H9 (cell line): Measurements from ENCODE around the gene ROBO1. TPM values are rescaled to one million over a fixed set of nuclear protein-coding genes. Genes with fewer than 3 reads are reported as not detected.
A peak's percentile ranks its signal among the peaks of the same experiment; 100 is the strongest.

ENCODE experiments used
- DNase-seq: peaks from one replicate; pipeline ENCODE4 v3.0.0-alpha.2; 2017
- H2AFZ ChIP-seq: one replicate; pipeline ENCODE4 v1.6.1; 2013; ENCODE audit warnings: mild to moderate bottlenecking, low read length, control low read depth, moderate library complexity
- H2AK5ac ChIP-seq: 2 replicates; pipeline ENCODE4 v1.6.1; 2013; ENCODE audit warnings: low read length, control low read depth, mixed read lengths; ENCODE audit not compliant: insufficient read length
- H2BK120ac ChIP-seq: one replicate; pipeline ENCODE4 v1.6.1; 2013; ENCODE audit warnings: low read depth, mild to moderate bottlenecking, low read length, control low read depth, inconsistent platforms; ENCODE audit not compliant: poor library complexity, severe bottlenecking
- H2BK12ac ChIP-seq: 2 replicates; pipeline ENCODE4 v1.6.1; 2013; ENCODE audit warnings: low read length, control low read depth, mixed read lengths, low read depth; ENCODE audit not compliant: insufficient read length
- H2BK15ac ChIP-seq: 2 replicates; pipeline ENCODE4 v1.6.1; 2013; ENCODE audit warnings: low read depth, low read length, control low read depth
- H2BK20ac ChIP-seq: one replicate; pipeline ENCODE4 v1.6.1; 2013; ENCODE audit warnings: low read depth, mild to moderate bottlenecking, low read length, control low read depth, inconsistent platforms; ENCODE audit not compliant: poor library complexity, severe bottlenecking
- H2BK5ac ChIP-seq: 2 replicates; pipeline ENCODE4 v1.6.1; 2013; ENCODE audit warnings: low read length, control low read depth, mixed read lengths; ENCODE audit not compliant: insufficient read length
- H3K14ac ChIP-seq: 2 replicates; pipeline ENCODE4 v1.6.1; 2013; ENCODE audit warnings: low read length, control low read depth; ENCODE audit not compliant: insufficient read depth
- H3K18ac ChIP-seq: 2 replicates; pipeline ENCODE4 v1.6.1; 2013; ENCODE audit warnings: low read depth, mild to moderate bottlenecking, mixed read lengths, low read length, control low read depth; ENCODE audit not compliant: insufficient read length
- H3K23ac ChIP-seq: 2 replicates; pipeline ENCODE4 v1.6.1; 2013; ENCODE audit warnings: low read length, control low read depth, mixed read lengths, low read depth; ENCODE audit not compliant: insufficient read length
- H3K23me2 ChIP-seq: 2 replicates; pipeline ENCODE4 v1.6.1; 2013; ENCODE audit warnings: low read depth, mild to moderate bottlenecking, mixed read lengths, low read length, control low read depth; ENCODE audit not compliant: insufficient read length, poor library complexity, severe bottlenecking
- H3K27ac ChIP-seq: 2 replicates; pipeline ENCODE4 v1.5.1; 2013; ENCODE audit warnings: low read length, control low read depth, mixed read lengths, low read depth; ENCODE audit not compliant: insufficient read length
- H3K27me3 ChIP-seq: 2 replicates; pipeline ENCODE4 v1.6.1; 2013; ENCODE audit warnings: low read length, control low read depth, inconsistent platforms; ENCODE audit not compliant: insufficient read depth
- H3K4ac ChIP-seq: 2 replicates; pipeline ENCODE4 v1.6.1; 2013; ENCODE audit warnings: low read depth, mild to moderate bottlenecking, control low read depth, inconsistent platforms, low read length, moderate library complexity
- H3K4me1 ChIP-seq: 2 replicates; pipeline ENCODE4 v1.6.1; 2013; ENCODE audit warnings: low read length, control low read depth, inconsistent platforms; ENCODE audit not compliant: insufficient read depth
- H3K4me2 ChIP-seq: 2 replicates; pipeline ENCODE4 v1.6.1; 2013; ENCODE audit warnings: low read length, control low read depth, mixed read lengths; ENCODE audit not compliant: insufficient read length, insufficient read depth
- H3K56ac ChIP-seq: 2 replicates; pipeline ENCODE4 v1.6.1; 2013; ENCODE audit warnings: low read depth, mild to moderate bottlenecking, mixed read lengths, low read length, control low read depth; ENCODE audit not compliant: insufficient read length
- H3K79me1 ChIP-seq: 2 replicates; pipeline ENCODE4 v1.6.1; 2013; ENCODE audit warnings: low read depth, mild to moderate bottlenecking, moderate library complexity, low read length, control low read depth, inconsistent platforms; ENCODE audit not compliant: insufficient read depth, poor library complexity, severe bottlenecking
- H3K79me2 ChIP-seq: 2 replicates; pipeline ENCODE4 v1.6.1; 2013; ENCODE audit warnings: low read length, control low read depth, inconsistent platforms; ENCODE audit not compliant: insufficient read depth
- H3K9ac ChIP-seq: 2 replicates; pipeline ENCODE4 v1.6.1; 2013; ENCODE audit warnings: low read length, control low read depth, mixed read lengths; ENCODE audit not compliant: insufficient read length; ENCODE audit errors: extremely low read depth
- H3K9me3 ChIP-seq: one replicate; pipeline ENCODE4 v1.6.1; 2013; ENCODE audit warnings: low read depth, low read length, inconsistent platforms; ENCODE audit not compliant: control insufficient read depth
- H3T11ph ChIP-seq: one replicate; pipeline ENCODE4 v1.6.1; 2013; ENCODE audit warnings: mild to moderate bottlenecking, low read length, control low read depth, inconsistent platforms
- H4K20me1 ChIP-seq: one replicate; pipeline ENCODE4 v1.6.1; 2013; ENCODE audit not compliant: control insufficient read depth, insufficient read length, insufficient read depth
- H4K5ac ChIP-seq: 2 replicates; pipeline ENCODE4 v1.6.1; 2013; ENCODE audit warnings: low read depth, mild to moderate bottlenecking, mixed read lengths, low read length, control low read depth; ENCODE audit not compliant: insufficient read length
- H4K8ac ChIP-seq: replicated peaks from 2 replicates; pipeline ENCODE4 v1.6.1; 2013; ENCODE audit warnings: low read length, control low read depth, mixed read lengths, low read depth; ENCODE audit not compliant: insufficient read length
- H4K91ac ChIP-seq: 2 replicates; pipeline ENCODE4 v1.6.1; 2013; ENCODE audit warnings: low read depth, mild to moderate bottlenecking, moderate library complexity, mixed read lengths, low read length, control low read depth; ENCODE audit not compliant: insufficient read length
- H3K27ac Mint-ChIP-seq, 3 experiments: 2 replicates in 2 of 3; 3 replicates in 1 of 3; pipeline ENCODE4 v1.8.0; 2020 to 2021; ENCODE audit warnings: mixed read lengths in 3 of 3, mild to moderate bottlenecking in 1 of 3, moderate library complexity in 1 of 3
- H3K27me3 Mint-ChIP-seq: 2 replicates; pipeline ENCODE4 v1.8.0; 2021; ENCODE audit warnings: low read depth, mild to moderate bottlenecking, moderate library complexity, mixed read lengths
- H3K36me3 Mint-ChIP-seq, 3 experiments: 2 replicates in 2 of 3; 3 replicates in 1 of 3; pipeline ENCODE4 v1.8.0; 2020 to 2021; ENCODE audit warnings: low read depth in 3 of 3, mixed read lengths in 3 of 3; ENCODE audit not compliant: insufficient read depth in 1 of 3
- H3K4me1 Mint-ChIP-seq, 2 experiments: 2 replicates each; pipeline ENCODE4 v1.8.0; 2020; ENCODE audit warnings: mixed read lengths in 2 of 2
- H3K4me3 Mint-ChIP-seq, 2 experiments: 2 replicates in 1 of 2; 3 replicates in 1 of 2; pipeline ENCODE4 v1.8.0; 2020 to 2021; ENCODE audit warnings: mild to moderate bottlenecking in 2 of 2, mixed read lengths in 2 of 2, moderate library complexity in 1 of 2
- H3K9me3 Mint-ChIP-seq, 2 experiments: 2 replicates in 1 of 2; 3 replicates in 1 of 2; pipeline ENCODE4 v1.8.0; 2020; ENCODE audit warnings: mild to moderate bottlenecking in 2 of 2, mixed read lengths in 2 of 2, moderate library complexity in 1 of 2
- CTCF ChIP-seq: fragments of 200-600 bp; sonication (generic); conservative IDR thresholded peaks from 3 replicates; pipeline ENCODE4 v1.8.0; 2021; ENCODE audit warnings: antibody characterized with exemption, mild to moderate bottlenecking
- WGBS: extraction: QIAGEN DNeasy Blood & Tissue Kit; methylation state at CpG from one replicate; pipeline ENCODE4 v1.1.7; 2013; ENCODE audit warnings: missing lambda C conversion rate, low lambda C conversion rate, mixed read lengths; ENCODE audit not compliant: insufficient read length; ENCODE audit errors: extremely low coverage; 5-methylcytosine and 5-hydroxymethylcytosine counted together
- total RNA-seq: library from RNA; stranded (reverse); gene quantifications from 2 replicates; pipeline ENCODE4 v1.2.1, GENCODE V29; 2021

Gene ROBO1
- total RNA-seq, 1 experiment from 2014 or later = 62.7 TPM

GRCh38 chr3:78873641-78874040, 894.2 kb downstream of the ROBO1 start:
- no CpG with 5 or more reads among the region's 2 CpGs for WGBS
- Histone ChIP-seq H2BK120ac (no peak overlapping the region), H3K9ac (no peak overlapping the region), H3K9me3 (no peaks in the 10 kb centered on the region), H3K27me3 (no peaks in the 10 kb centered on the region), H2BK12ac (no peak overlapping the region), H3K4ac (no peak overlapping the region), H2AFZ (no peak overlapping the region), H3K23ac (no peak overlapping the region), H4K5ac (no peak overlapping the region), H3K4me1 (peaks cover 4% of the 10 kb centered on the region; the same call in 1 of the 2 replicates), H2BK20ac (no peak overlapping the region), H3K56ac (no peak overlapping the region), H3T11ph (no peak overlapping the region), H2BK5ac (no peak overlapping the region), H2BK15ac (no peak overlapping the region), H3K23me2 (no peaks in the 10 kb centered on the region), H3K79me1 (no peaks in the 10 kb centered on the region), H4K91ac (no peak overlapping the region), H4K8ac (no peak overlapping the region), H3K27ac (no peak overlapping the region), H3K14ac (no peak overlapping the region), H4K20me1 (no peaks in the 10 kb centered on the region), H3K4me2 (no peak overlapping the region), H3K18ac (no peak overlapping the region), H2AK5ac (no peak overlapping the region), H3K79me2 (0 out of 2 replicates have a peak, but pooled peaks cover 2% of the 10 kb centered on the region)
- Mint-ChIP-seq H3K27me3 (no peaks in the 10 kb centered on the region), H3K4me1 (peaks cover 36 to 58% of the 10 kb centered on the region in 2 experiments), H3K4me3 (no peak overlapping the region), H3K36me3 (no peaks in the 10 kb centered on the region), H3K9me3 (no peaks in the 10 kb centered on the region), H3K27ac (peak overlapping the region in 1 of 3 experiments; percentile 51; a peak in 1 of 7 replicates)
- TF ChIP-seq CTCF = no peak
- no peak for DNase-seq
